Measurements from ENCODE around the gene BANP. TPM values are rescaled to one million over a fixed set of nuclear protein-coding genes. Genes with fewer than 3 reads are reported as not detected.

Gene BANP
- total and polyA plus RNA-seq, 2 of the 8 experiments (the other 6 are each of a cell fraction or from before 2014, with no cell fraction given) = 25.8 to 39.8 TPM

- TF ChIP-seq, protein P1, sequence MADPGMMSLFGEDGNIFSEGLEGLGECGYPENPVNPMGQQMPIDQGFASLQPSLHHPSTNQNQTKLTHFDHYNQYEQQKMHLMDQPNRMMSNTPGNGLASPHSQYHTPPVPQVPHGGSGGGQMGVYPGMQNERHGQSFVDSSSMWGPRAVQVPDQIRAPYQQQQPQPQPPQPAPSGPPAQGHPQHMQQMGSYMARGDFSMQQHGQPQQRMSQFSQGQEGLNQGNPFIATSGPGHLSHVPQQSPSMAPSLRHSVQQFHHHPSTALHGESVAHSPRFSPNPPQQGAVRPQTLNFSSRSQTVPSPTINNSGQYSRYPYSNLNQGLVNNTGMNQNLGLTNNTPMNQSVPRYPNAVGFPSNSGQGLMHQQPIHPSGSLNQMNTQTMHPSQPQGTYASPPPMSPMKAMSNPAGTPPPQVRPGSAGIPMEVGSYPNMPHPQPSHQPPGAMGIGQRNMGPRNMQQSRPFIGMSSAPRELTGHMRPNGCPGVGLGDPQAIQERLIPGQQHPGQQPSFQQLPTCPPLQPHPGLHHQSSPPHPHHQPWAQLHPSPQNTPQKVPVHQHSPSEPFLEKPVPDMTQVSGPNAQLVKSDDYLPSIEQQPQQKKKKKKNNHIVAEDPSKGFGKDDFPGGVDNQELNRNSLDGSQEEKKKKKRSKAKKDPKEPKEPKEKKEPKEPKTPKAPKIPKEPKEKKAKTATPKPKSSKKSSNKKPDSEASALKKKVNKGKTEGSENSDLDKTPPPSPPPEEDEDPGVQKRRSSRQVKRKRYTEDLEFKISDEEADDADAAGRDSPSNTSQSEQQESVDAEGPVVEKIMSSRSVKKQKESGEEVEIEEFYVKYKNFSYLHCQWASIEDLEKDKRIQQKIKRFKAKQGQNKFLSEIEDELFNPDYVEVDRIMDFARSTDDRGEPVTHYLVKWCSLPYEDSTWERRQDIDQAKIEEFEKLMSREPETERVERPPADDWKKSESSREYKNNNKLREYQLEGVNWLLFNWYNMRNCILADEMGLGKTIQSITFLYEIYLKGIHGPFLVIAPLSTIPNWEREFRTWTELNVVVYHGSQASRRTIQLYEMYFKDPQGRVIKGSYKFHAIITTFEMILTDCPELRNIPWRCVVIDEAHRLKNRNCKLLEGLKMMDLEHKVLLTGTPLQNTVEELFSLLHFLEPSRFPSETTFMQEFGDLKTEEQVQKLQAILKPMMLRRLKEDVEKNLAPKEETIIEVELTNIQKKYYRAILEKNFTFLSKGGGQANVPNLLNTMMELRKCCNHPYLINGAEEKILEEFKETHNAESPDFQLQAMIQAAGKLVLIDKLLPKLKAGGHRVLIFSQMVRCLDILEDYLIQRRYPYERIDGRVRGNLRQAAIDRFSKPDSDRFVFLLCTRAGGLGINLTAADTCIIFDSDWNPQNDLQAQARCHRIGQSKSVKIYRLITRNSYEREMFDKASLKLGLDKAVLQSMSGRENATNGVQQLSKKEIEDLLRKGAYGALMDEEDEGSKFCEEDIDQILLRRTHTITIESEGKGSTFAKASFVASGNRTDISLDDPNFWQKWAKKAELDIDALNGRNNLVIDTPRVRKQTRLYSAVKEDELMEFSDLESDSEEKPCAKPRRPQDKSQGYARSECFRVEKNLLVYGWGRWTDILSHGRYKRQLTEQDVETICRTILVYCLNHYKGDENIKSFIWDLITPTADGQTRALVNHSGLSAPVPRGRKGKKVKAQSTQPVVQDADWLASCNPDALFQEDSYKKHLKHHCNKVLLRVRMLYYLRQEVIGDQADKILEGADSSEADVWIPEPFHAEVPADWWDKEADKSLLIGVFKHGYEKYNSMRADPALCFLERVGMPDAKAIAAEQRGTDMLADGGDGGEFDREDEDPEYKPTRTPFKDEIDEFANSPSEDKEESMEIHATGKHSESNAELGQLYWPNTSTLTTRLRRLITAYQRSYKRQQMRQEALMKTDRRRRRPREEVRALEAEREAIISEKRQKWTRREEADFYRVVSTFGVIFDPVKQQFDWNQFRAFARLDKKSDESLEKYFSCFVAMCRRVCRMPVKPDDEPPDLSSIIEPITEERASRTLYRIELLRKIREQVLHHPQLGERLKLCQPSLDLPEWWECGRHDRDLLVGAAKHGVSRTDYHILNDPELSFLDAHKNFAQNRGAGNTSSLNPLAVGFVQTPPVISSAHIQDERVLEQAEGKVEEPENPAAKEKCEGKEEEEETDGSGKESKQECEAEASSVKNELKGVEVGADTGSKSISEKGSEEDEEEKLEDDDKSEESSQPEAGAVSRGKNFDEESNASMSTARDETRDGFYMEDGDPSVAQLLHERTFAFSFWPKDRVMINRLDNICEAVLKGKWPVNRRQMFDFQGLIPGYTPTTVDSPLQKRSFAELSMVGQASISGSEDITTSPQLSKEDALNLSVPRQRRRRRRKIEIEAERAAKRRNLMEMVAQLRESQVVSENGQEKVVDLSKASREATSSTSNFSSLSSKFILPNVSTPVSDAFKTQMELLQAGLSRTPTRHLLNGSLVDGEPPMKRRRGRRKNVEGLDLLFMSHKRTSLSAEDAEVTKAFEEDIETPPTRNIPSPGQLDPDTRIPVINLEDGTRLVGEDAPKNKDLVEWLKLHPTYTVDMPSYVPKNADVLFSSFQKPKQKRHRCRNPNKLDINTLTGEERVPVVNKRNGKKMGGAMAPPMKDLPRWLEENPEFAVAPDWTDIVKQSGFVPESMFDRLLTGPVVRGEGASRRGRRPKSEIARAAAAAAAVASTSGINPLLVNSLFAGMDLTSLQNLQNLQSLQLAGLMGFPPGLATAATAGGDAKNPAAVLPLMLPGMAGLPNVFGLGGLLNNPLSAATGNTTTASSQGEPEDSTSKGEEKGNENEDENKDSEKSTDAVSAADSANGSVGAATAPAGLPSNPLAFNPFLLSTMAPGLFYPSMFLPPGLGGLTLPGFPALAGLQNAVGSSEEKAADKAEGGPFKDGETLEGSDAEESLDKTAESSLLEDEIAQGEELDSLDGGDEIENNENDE (IDR thresholded peaks at IDR 0.05; ENCODE audit: insufficient replicate concordance, low read length) = no peak
- TF ChIP-seq ATF2 (IDR thresholded peaks at IDR 0.05; ENCODE audit: low read length) = no peak
- TF ChIP-seq POU5F1 (IDR thresholded peaks at IDR 0.05; ENCODE audit: low read depth, low read length) = no peak
- no peak for TF ChIP-seq USF2 (IDR thresholded peaks at IDR 0.05; ENCODE audit: low read length)
- no peak for TF ChIP-seq TCF12 (IDR thresholded peaks at IDR 0.05; ENCODE audit: low read depth, low read length)
- no peak for TF ChIP-seq RAD21 (IDR thresholded peaks at IDR 0.05 in 1 of 2, conservative IDR thresholded peaks at IDR 0.05 in 1 of 2; ENCODE audit: low read depth in 2 of 2, low read length in 2 of 2)
- TF ChIP-seq RXRA (IDR thresholded peaks at IDR 0.05; ENCODE audit: insufficient read depth, low read depth, low read length) = no peak
- TF ChIP-seq PHF8 (conservative IDR thresholded peaks at IDR 0.05; ENCODE audit: low read depth, low read length) = no peak
Observed at GRCh38 chr16:88055356-88055755, 104.1 kb downstream of the BANP start (continued).
